Suprapubic skin (tissue), 4 donors: Measurements from ENCODE around the gene ATXN2. TPM values are rescaled to one million over a fixed set of nuclear protein-coding genes. Genes with fewer than 3 reads are reported as not detected.

Experiments
- DNase-seq, 2 donors: peaks; one replicate each; pipeline ENCODE4 v3.0.0-alpha.2; 2019; ENCODE audit warnings: low spot score in 2 of 2
- H3K27ac ChIP-seq: fragments of 200-600 bp; sonication (generic); one replicate; pipeline ENCODE4 v1.5.1; 2019
- H3K27me3 ChIP-seq: fragments of 200-600 bp; sonication (generic); one replicate; pipeline ENCODE4 v1.5.1; 2019
- H3K36me3 ChIP-seq: fragments of 200-600 bp; sonication (generic); one replicate; pipeline ENCODE4 v1.5.1; 2019
- H3K4me1 ChIP-seq: fragments of 200-600 bp; sonication (generic); one replicate; pipeline ENCODE4 v1.5.1; 2019
- H3K4me3 ChIP-seq: fragments of 200-600 bp; sonication (generic); one replicate; pipeline ENCODE4 v1.5.1; 2019; ENCODE audit warnings: mild to moderate bottlenecking
- H3K9me3 ChIP-seq: fragments of 200-600 bp; sonication (generic); one replicate; pipeline ENCODE4 v1.5.1; 2019
- EP300 ChIP-seq: sonication (generic); formaldehyde crosslinking; IDR thresholded peaks from one replicate; pipeline ENCODE4 v1.6.1; 2017; ENCODE audit warnings: antibody characterized with exemption
- POLR2A ChIP-seq, 2 donors: fragments of 450-650 bp; IDR thresholded peaks; one replicate each; pipeline ENCODE4 v1.6.1; 2017; ENCODE audit warnings: antibody characterized with exemption in 2 of 2, mild to moderate bottlenecking in 2 of 2, moderate library complexity in 2 of 2
- POLR2AphosphoS5 ChIP-seq, 3 donors: sonication (generic); formaldehyde crosslinking; IDR thresholded peaks; one replicate each; pipeline ENCODE4 v1.6.1; 2017; ENCODE audit warnings: antibody characterized with exemption in 3 of 3
- WGBS: methylation state at CpG from one replicate; pipeline ENCODE4 v1.1.5; 2018; 5-methylcytosine and 5-hydroxymethylcytosine counted together
- total RNA-seq, 4 donors: library from RNA; depleted of rRNA; stranded (reverse); fragments of >200 nt; gene quantifications; one replicate each; pipeline ENCODE4 v1.1.0, GENCODE V29; 2016
- TF ChIP-seq, protein P1 (sequence below), 2 donors: fragments of 200-600 bp in 1 of 2; fragments of 450-650 bp in 1 of 2; sonication (generic) in 1 of 2; IDR thresholded peaks; one replicate each; pipeline ENCODE4 v1.5.1; 2016 to 2019; ENCODE audit warnings: antibody characterized with exemption in 2 of 2, mild to moderate bottlenecking in 1 of 2, moderate library complexity in 1 of 2

Gene ATXN2
- total RNA-seq, 4 donors from 2014 or later, result 23.3 to 62.8 (median 35.8) TPM

DNA sequence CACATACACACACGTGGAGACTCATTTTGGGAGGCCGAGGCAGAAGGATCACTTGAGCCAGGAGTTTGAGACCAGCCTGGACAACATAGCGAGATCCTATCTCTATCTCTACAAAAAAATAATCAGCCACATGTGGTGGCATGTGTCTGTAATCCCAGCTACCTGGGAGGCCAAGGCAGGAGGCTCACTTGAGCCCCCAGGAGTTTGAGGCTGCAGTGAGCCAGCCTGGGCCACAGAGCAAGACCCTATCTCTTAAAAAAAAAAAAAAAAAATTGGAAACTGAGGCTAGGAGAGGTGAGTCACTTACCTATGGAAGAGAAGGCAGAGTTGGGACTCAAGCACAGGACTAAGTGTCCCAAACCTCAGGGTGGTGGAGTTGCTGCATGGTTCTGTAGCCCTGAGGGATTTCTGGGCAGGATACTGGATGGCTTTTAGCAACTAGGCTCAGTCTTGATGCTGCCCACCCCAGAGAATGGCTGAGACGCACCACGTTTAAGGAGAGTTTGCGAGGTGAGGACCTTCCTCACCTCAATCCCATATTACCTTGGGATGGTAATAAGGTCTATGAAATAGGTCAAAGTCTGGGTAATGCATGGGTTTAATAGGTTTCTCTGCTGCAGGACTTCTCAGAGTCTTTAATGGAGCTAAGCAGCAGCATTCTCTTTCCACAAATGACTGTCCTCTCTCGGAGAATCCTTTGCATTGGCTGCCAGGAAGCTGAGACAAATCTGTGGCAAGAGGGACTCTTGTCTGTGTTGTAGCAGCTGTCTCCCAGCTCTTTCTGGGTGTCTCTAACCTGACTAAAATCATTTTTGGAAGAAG, 157.8 kb downstream of the ATXN2 start:
- WGBS, result 77% methylated on average over 7 of the region's 7 CpGs
- Histone ChIP-seq H3K27me3 (no peaks in the 10 kb centered on the region), H3K4me3 (no peak overlapping the region), H3K4me1 (peaks cover 73% of the 10 kb centered on the region), H3K9me3 (no peaks in the 10 kb centered on the region), H3K36me3 (peaks cover 15% of the 10 kb centered on the region), H3K27ac (no peak overlapping the region)
- TF ChIP-seq EP300 (no peak), POLR2A (IDR thresholded peaks at IDR 0.05) (no peak), POLR2AphosphoS5 (IDR thresholded peaks at IDR 0.05) (no peak)
- TF ChIP-seq, protein P1, sequence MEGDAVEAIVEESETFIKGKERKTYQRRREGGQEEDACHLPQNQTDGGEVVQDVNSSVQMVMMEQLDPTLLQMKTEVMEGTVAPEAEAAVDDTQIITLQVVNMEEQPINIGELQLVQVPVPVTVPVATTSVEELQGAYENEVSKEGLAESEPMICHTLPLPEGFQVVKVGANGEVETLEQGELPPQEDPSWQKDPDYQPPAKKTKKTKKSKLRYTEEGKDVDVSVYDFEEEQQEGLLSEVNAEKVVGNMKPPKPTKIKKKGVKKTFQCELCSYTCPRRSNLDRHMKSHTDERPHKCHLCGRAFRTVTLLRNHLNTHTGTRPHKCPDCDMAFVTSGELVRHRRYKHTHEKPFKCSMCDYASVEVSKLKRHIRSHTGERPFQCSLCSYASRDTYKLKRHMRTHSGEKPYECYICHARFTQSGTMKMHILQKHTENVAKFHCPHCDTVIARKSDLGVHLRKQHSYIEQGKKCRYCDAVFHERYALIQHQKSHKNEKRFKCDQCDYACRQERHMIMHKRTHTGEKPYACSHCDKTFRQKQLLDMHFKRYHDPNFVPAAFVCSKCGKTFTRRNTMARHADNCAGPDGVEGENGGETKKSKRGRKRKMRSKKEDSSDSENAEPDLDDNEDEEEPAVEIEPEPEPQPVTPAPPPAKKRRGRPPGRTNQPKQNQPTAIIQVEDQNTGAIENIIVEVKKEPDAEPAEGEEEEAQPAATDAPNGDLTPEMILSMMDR (IDR thresholded peaks at IDR 0.05), result no peak
- peak in 1 of 2 donors; percentile 24 for DNase-seq

DNA sequence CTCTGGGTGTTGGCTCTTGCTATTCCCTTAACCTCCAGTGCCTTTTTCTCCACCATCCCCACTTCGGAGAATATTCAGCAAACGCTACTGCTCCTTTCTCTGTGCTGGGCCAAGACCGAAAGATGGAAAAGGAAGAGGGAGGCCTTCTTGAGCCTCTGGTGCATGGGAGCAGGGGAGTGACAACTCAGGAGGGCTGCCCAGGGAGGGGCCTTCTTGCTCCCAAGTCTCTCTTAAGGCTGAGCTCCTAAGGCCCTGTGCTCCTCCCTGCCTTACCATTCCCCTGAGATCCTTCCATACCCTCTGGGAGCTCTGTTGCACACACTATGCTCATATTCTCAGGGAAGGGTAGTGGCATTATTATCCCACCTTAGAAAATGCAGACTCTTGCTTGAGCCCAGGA, 158.5 kb downstream of the ATXN2 start:
- peak in 1 of 2 donors; percentile 36 for DNase-seq
- H3K27me3 ChIP-seq, result no peaks in the 10 kb centered on the region
- WGBS, result 82% methylated on average over 3 of the region's 3 CpGs
- TF ChIP-seq, protein P1 (IDR thresholded peaks at IDR 0.05), result no peak
- peaks cover 71% of the 10 kb centered on the region for H3K4me1 ChIP-seq
- H3K36me3 ChIP-seq, result peaks cover 14% of the 10 kb centered on the region
- H3K9me3 ChIP-seq, result no peaks in the 10 kb centered on the region
- H3K27ac ChIP-seq, result no peak overlapping the region
- no peak overlapping the region for H3K4me3 ChIP-seq

DNA sequence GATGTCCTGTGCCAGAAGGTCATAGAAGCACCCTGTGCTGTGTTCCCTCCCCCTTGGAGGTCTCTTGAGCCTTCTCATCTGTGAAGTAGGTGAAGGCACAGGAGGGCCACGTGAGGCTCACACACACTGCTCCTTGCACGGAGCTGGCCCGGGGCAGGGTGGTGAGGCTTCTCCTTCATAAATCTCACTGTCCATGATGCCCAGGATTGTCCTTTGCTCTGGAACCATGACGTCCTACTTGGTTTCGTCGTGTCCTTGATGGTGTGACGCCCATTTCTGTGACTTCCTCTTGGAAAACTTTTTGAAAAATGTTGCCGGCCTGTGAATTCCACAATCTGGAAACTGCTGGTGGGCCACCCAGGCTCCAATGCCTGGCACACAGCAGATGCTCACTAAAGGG, 159.0 kb downstream of the ATXN2 start:
- peak in 1 of 2 donors; percentile 55 for DNase-seq
- WGBS, result 49% methylated on average over 8 of the region's 8 CpGs
- Histone ChIP-seq H3K27me3 (no peaks in the 10 kb centered on the region), H3K36me3 (peaks cover 10% of the 10 kb centered on the region), H3K4me1 (peaks cover 71% of the 10 kb centered on the region), H3K9me3 (no peaks in the 10 kb centered on the region), H3K4me3 (no peak overlapping the region), H3K27ac (peak overlapping the region; percentile 15)
- TF ChIP-seq EP300 (no peak), POLR2AphosphoS5 (IDR thresholded peaks at IDR 0.05) (no peak), POLR2A (IDR thresholded peaks at IDR 0.05) (no peak)
- TF ChIP-seq, protein P1 (IDR thresholded peaks at IDR 0.05), result no peak

DNA sequence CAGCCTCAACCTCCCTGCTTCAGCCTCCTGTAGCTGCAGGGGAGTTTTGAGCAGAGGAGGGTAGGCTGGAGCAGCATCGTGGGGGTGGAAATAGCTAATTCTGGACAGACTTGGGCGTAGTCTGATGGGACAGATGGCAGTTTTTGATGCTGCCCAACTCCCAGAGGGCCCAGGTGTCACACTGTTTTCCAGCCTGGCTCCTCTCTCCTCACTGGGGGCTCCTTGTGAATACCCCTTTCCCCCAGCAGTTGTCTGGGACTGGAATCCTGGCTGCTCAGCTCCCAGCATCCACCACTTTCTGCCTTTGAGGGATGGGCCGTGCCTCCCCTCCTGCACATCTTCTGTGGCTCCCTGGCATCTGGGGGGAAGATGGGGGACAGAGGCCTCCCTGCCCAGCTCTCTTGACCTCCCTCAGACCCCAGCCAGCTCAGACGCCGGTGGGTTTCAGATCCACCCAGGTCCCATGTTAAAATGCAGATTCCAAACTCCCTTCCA, 159.4 kb downstream of the ATXN2 start:
- peak in 1 of 2 donors; percentile 54 for DNase-seq
- Histone ChIP-seq H3K27me3 (no peaks in the 10 kb centered on the region), H3K9me3 (no peaks in the 10 kb centered on the region), H3K4me1 (peaks cover 71% of the 10 kb centered on the region), H3K36me3 (peaks cover 5% of the 10 kb centered on the region), H3K4me3 (no peak overlapping the region), H3K27ac (peak overlapping the region; percentile 15)
- TF ChIP-seq POLR2AphosphoS5 (IDR thresholded peaks at IDR 0.05) (no peak), EP300 (no peak), POLR2A (IDR thresholded peaks at IDR 0.05) (no peak)
- TF ChIP-seq, protein P1 (IDR thresholded peaks at IDR 0.05), result no peak
- WGBS, result 70% methylated on average over 2 of the region's 5 CpGs

DNA sequence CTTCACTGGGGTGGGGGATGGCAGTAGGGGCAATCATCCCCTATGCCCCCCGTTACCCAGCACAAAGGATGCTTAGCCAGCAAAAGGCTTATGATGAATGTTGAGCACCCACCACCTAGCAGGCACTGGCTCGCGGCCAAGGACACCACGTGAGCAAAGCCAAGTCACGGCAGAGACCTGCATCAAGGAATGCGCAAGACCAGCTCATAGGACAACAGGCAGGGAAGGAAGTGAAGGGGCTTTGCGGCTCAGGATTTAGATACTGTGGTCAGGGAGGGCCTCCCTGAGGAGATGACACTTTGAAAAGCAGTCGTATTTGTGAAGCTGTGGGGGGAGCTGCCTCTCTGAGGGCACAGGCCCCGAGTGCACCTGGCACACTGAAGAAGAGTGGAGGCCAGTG, 160.6 kb downstream of the ATXN2 start:
- peaks cover 73% of the 10 kb centered on the region for H3K4me1 ChIP-seq
- TF ChIP-seq, protein P1 (IDR thresholded peaks at IDR 0.05), result no peak
- TF ChIP-seq EP300 (no peak), POLR2AphosphoS5 (IDR thresholded peaks at IDR 0.05) (no peak), POLR2A (IDR thresholded peaks at IDR 0.05) (no peak)

More for the DNA sequence above, 160.6 kb downstream of the ATXN2 start:
- Histone ChIP-seq H3K9me3 (no peaks in the 10 kb centered on the region), H3K27me3 (no peaks in the 10 kb centered on the region), H3K27ac (no peak overlapping the region), H3K4me3 (no peak overlapping the region), H3K36me3 (no peaks in the 10 kb centered on the region)
- no peak for DNase-seq
- WGBS, result 39% methylated on average over 9 of the region's 9 CpGs
